ENCODE results near the gene WRAP53. TPM values are rescaled to one million over a fixed set of nuclear protein-coding genes. Genes with fewer than 3 reads are reported as not detected.

WRAP53 gene
- total RNA-seq, 1 donor from 2014 or later = 17.1 TPM

- Mint-ChIP-seq H3K27ac (no peak overlapping the region), H3K4me3 (no peak overlapping the region), H3K27me3 (peaks cover 10% of the 10 kb centered on the region), H3K9me3 (no peaks in the 10 kb centered on the region), H3K4me1 (peaks cover 8% of the 10 kb centered on the region), H3K36me3 (ENCODE audit: low read depth) (no peaks in the 10 kb centered on the region)
- ATAC-seq (ENCODE audit: low read depth) (no peak), DNase-seq (no peak)
- ChIA-PET POLR2A (no interaction called here), CTCF (no interaction called here)
- TF ChIP-seq CTCF (IDR thresholded peaks at IDR 0.05) = no peak
- intact Hi-C loops (cut with micrococcal nuclease) = no loop called here
Measured at GRCh38 chr17:7732981-7733539, 44.8 kb downstream of the WRAP53 start.

- POLR2A ChIA-PET = no interaction called here
- TF ChIP-seq CTCF (IDR thresholded peaks at IDR 0.05) = no peak
- CTCF ChIA-PET = no interaction called here
- no peaks in the 10 kb centered on the region for H3K36me3 Mint-ChIP-seq (ENCODE audit: low read depth)
- peaks cover 22% of the 10 kb centered on the region for H3K27me3 Mint-ChIP-seq
- H3K9me3 Mint-ChIP-seq = no peaks in the 10 kb centered on the region
- DNase-seq (no peak), ATAC-seq (ENCODE audit: low read depth) (no peak)
- H3K4me3 Mint-ChIP-seq = no peak overlapping the region
- intact Hi-C loops (cut with micrococcal nuclease) = no loop called here
- H3K4me1 Mint-ChIP-seq = no peaks in the 10 kb centered on the region
- no peak overlapping the region for H3K27ac Mint-ChIP-seq
Measured at GRCh38 chr17:7737601-7738000, 49.3 kb downstream of the WRAP53 start.

- ATAC-seq (ENCODE audit: low read depth) = no peak
- no peak overlapping the region for H3K27ac Mint-ChIP-seq
- POLR2A ChIA-PET = no interaction called here
- peaks cover 20% of the 10 kb centered on the region for H3K27me3 Mint-ChIP-seq
- no peaks in the 10 kb centered on the region for H3K36me3 Mint-ChIP-seq (ENCODE audit: low read depth)
- DNase-seq = no peak
- H3K9me3 Mint-ChIP-seq = no peaks in the 10 kb centered on the region
- CTCF ChIA-PET = no interaction called here
- H3K4me3 Mint-ChIP-seq = no peak overlapping the region
- intact Hi-C loops (cut with micrococcal nuclease) = no loop called here
- no peaks in the 10 kb centered on the region for H3K4me1 Mint-ChIP-seq
- TF ChIP-seq CTCF (IDR thresholded peaks at IDR 0.05) = no peak
Measured at GRCh38 chr17:7739746-7740145, 51.5 kb downstream of the WRAP53 start.

GRCh38 chr17:7740481-7741001, 52.3 kb downstream of the WRAP53 start:
- POLR2A ChIA-PET = no interaction called here
- Mint-ChIP-seq H3K4me1 (no peaks in the 10 kb centered on the region), H3K4me3 (no peak overlapping the region), H3K9me3 (no peaks in the 10 kb centered on the region), H3K36me3 (ENCODE audit: low read depth) (no peaks in the 10 kb centered on the region), H3K27ac (no peak overlapping the region), H3K27me3 (peaks cover 20% of the 10 kb centered on the region)
- no peak for ATAC-seq (ENCODE audit: low read depth)
- intact Hi-C loops (cut with micrococcal nuclease) = no loop called here
- CTCF ChIA-PET = no interaction called here
- no peak for DNase-seq
- no peak for TF ChIP-seq CTCF (IDR thresholded peaks at IDR 0.05)

GRCh38 chr17:7742729-7743128, 54.5 kb downstream of the WRAP53 start:
- Mint-ChIP-seq H3K27me3 (peaks cover 14% of the 10 kb centered on the region), H3K4me1 (no peaks in the 10 kb centered on the region), H3K27ac (no peak overlapping the region), H3K9me3 (no peaks in the 10 kb centered on the region), H3K4me3 (no peak overlapping the region), H3K36me3 (ENCODE audit: low read depth) (no peaks in the 10 kb centered on the region)
- intact Hi-C loops (cut with micrococcal nuclease) = loop anchor here (1.0 to 2.0 kb wide), 8 partner anchors 80 to 315 kb away; partner anchors contain the start of genes KDM6B and NAA38
- ChIA-PET POLR2A (interaction anchor here (0.9 kb wide), 1 partner anchor 114 kb away, joined by 3 read pairs; the partner anchor contains the start of gene NAA38), CTCF (interaction anchor here (0.6 to 2.8 kb wide), 12 partner anchors 12 to 314 kb away, joined by 3 to 24 read pairs (median 4); partner anchors contain the start of gene TP53)
- DNase-seq = no peak
- no peak for ATAC-seq (ENCODE audit: low read depth)
- TF ChIP-seq CTCF (IDR thresholded peaks at IDR 0.05) = no peak

Data from activated B cell treated with CpG ODN at 0.5 μM for 24 hours (primary cell).